GM04504 (cell line): ENCODE data around the gene ZNF593OS.

Experiments
- DNase-seq: peaks from one replicate; pipeline ENCODE4 v3.0.0-alpha.2; 2012; ENCODE audit warnings: low read depth

Gene ZNF593OS

DNA sequence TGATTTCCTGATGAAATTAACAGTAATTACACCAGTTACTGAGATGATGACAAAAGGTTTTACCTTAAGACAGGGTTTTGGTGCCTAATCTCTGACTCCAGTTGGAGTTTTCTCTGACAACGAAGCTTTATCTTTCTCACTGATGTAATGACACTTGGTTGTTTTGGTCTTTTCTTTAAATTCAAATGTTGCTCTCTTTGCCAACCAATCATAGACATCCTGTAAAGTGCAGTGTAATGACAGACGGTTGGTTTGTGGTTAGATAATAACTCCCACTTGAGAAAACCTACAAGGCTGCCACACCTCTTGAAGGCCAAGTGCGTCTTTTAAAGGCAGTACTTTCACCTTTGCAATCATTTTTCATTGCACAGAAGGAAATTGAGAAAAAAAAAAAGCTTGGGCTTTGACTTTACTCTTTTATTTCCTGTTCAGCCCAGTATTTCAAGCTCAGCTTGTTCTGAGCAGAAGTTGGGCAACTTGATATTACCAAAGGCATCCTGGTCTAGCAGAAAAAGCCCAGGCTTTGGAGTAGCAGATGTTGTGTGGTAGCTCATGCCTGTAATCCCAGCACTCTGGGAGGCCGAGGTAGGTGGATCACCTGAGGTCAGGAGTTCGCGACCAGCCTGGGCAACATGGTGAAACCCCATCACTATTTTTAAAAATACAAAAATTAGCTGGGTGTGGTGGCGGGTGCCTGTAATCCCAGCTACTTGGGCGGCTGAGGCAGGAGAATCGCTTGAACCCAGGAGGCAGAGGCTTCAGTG is 45.1 kb downstream of the ZNF593OS start:
- no peak for DNase-seq

DNA sequence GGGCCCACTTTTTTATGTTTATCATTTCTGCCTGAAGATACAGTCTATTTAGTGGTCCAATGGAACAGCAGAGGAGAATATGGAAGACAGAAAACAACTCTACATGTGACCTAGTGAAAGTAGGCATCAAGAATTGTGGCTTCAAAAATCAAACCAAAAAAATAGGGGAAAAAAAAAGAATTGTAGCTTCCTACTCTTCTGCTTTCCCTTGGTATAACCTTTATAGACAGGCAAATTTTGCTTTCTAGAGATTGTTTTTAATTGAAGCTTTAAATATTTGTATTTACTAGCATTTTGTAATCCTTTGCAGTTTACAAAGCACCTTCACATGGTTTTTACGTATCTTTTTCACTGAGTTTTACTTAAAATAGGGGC is 45.7 kb downstream of the ZNF593OS start:
- DNase-seq: no peak

DNA sequence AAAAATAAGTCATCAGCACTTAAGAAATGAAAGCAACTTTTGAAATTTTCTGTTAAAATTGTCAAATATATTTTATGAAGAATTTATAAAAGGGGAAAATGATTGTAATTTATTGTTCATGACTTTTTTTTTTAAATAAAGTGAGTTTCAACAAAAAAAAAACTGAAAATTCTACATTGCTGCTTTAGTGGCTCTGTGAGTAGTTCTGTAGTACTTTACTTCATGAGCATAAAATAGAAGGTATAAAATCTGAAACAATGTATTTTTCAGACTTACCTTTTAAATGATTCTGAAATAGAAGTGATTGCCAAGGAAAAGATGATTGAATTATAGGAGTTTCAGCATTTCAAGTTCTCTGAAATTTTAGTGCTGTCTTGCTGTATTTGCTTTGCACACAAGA is 46.2 kb downstream of the ZNF593OS start:
- no peak for DNase-seq

DNA sequence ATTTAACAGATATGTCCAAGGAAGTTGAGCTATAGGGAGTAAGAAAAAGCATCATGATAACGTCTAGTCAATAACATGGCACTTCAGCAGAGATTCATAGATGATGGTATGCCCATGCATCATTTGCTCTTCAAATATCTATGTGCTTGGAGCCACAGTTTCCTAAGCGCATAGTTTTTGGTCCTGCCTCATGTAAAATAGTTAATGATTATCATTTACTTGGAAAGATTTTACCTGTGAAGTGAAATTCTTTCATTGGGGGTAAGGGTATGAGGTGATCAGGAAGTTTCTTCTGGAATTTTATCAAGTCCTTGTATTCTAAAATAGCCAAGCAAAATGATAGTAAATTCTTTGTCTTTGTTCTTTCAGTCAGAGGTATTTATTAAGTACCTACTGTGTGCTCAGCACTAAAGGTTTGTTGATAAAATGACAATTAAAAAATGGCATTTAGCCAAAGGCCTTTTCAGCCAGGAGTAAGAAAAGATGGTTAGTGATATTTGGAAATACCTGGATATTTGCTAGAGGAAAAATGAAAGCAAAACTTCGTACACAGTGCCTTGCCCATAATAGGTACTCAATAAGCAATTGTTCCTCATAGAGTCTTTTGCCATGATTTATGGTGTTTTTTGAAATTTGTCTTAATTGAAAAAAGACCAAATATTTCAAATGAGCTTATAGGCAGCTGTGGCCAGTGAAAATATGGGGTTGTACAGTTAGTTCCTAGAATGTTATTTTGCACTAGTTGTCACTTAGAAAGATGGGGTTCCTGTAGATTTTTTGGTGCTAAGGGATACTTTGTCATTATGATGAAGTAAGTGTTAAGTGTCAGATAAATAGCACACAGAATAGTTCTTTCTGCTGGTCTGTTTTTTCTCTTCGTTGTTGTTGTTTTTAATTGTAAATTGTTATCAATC is 47.0 kb downstream of the ZNF593OS start:
- DNase-seq: no peak

DNA sequence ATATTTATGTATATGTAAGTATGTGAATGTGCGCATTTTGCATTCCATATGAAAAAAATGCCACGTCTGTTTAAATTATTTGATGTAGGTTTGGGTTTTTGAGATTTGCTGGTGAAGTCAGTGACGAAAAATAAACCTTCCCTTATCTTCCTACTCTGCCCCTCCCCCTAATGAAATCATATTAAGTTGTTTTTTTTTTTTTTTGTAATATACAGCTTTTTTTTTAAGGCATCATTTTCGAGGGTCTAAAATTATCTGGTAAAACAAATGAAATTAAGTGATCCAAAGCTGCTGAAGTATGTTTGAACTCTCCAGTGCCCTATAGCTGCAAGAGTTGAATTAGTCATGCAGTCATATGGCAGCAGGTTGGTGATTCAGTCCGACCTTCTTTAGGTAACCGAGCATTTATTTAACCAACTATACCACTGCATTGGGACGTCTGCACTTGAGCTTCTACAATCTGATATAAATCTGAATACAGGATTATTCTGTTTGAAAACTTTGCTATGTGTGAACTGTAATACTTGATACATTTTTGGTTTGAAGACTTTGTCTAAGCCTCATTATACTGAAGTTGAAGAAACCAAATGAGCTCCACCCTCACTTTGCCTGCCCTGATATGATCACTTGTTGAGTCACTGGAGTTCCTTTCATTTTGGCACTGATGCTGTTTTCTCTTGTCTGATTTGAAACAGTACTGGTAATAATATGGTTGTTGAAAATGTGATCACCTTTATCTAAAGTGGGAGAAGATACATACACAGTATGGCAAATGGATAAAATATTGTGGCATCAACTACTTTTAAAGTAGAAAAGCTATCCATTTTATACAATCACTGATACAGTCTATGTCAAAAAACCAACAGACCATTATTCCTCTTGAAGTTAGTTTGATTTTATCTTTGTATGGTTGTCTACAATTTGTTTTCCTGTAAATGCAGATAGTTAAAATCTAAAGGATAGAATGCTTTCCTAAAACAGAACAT is 48.4 kb downstream of the ZNF593OS start:
- DNase-seq: no peak

DNA sequence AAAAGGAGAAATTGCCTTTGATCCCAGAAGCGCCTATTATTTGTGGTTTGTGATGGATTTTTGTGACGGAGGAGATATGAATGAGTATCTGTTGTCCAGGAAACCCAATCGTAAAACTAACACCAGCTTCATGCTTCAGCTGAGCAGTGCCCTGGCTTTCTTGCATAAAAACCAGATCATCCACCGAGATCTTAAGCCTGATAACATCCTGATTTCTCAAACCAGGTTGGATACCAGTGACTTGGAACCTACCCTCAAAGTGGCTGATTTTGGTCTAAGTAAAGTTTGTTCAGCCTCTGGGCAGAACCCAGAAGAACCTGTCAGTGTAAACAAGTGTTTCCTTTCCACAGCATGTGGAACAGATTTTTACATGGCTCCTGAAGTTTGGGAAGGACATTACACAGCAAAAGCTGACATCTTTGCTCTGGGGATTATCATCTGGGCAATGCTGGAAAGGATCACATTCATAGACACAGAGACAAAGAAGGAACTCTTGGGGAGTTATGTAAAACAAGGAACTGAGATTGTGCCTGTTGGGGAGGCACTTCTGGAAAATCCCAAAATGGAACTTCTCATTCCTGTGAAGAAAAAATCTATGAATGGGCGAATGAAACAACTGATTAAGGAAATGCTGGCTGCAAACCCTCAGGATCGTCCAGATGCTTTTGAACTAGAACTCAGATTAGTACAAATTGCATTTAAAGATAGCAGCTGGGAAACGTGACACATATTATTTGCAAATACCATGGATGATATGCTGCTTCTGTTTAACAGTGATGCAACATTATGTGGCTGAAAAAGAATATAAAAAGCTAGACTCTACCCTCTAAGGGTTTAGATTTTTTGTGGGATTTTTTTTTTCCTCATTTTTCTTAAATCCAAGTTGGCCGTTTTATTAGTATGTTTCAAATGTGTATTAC is 49.5 kb downstream of the ZNF593OS start:
- peak; percentile 35 for DNase-seq

DNA sequence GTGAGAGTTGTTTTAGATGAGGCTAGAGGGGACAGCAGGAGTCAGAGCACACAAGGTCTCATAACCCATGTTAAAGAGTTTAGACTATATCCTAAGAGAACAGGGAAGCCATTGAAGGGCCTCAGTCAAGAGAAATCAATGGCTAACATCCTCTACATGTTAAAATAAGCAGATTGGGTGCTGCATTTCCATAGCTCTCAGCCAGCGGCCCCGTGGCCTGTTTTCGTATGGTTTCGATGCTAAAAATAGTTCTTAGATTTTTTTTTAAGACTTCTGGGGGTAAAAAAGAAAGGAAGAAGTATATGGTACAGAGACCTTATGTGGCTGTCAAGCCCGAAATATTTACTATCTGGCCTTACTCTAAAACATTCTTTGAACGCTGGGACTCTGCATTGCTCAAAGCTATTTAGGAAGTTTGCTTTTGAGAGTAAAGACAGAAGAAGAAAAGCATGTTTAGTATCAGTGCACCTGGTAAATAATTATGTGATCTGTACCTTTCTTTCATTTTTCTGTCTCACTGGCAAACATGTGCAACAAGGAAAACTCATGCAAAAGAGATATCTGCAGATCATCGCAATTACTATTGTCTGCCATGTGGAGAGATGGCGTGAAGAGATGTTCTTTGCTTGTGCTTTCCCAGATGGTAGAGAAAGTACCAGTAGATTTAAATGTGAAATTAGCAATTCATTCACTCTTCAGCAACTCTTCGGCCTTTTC is 51.6 kb downstream of the ZNF593OS start:
- no peak for DNase-seq
